GM18505 (cell line): ENCODE results near the gene TPM4.

ENCODE experiments used
- ATAC-seq: cut with Tn5 transposase; IDR thresholded peaks from one replicate; pipeline ENCODE4 v1.9.1; 2021; ENCODE audit not compliant: unreplicated experiment
- POLR2A ChIP-seq: IDR thresholded peaks from 4 replicates; pipeline ENCODE4 v1.6.1; 2011; ENCODE audit warnings: borderline replicate concordance; ENCODE audit not compliant: insufficient read depth, insufficient read length; ENCODE audit errors: extremely low read depth

TPM4 gene

GRCh38 chr19:16036397-16036925, 39.8 kb upstream of the TPM4 start:
- no peak for ATAC-seq
- no peak for TF ChIP-seq POLR2A

- no peak for TF ChIP-seq POLR2A
These were observed 39.4 kb upstream of the TPM4 start for GRCh38 chr19:16036941-16037340.

GRCh38 chr19:16037424-16038195, 38.7 kb upstream of the TPM4 start:
- no peak for TF ChIP-seq POLR2A
- ATAC-seq = no peak

More at GRCh38 chr19:16036941-16037340, 39.4 kb upstream of the TPM4 start:
- no peak for ATAC-seq

- no peak for TF ChIP-seq POLR2A
- ATAC-seq = no peak
These were observed 38.0 kb upstream of the TPM4 start for GRCh38 chr19:16038196-16038695.

GRCh38 chr19:16039081-16039480, 37.2 kb upstream of the TPM4 start:
- ATAC-seq = no peak
- no peak for TF ChIP-seq POLR2A

GRCh38 chr19:16039545-16039944, 36.8 kb upstream of the TPM4 start:
- ATAC-seq = no peak
- no peak for TF ChIP-seq POLR2A

- ATAC-seq = no peak
- no peak for TF ChIP-seq POLR2A
These were observed 35.7 kb upstream of the TPM4 start for GRCh38 chr19:16040642-16041041.

GRCh38 chr19:16041299-16041990, 34.9 kb upstream of the TPM4 start:
- no peak for TF ChIP-seq POLR2A

GRCh38 chr19:16041991-16042386, 34.3 kb upstream of the TPM4 start:
- TF ChIP-seq POLR2A = no peak
- ATAC-seq = no peak

More at GRCh38 chr19:16041299-16041990, 34.9 kb upstream of the TPM4 start:
- no peak for ATAC-seq

GRCh38 chr19:16042533-16043085, 33.7 kb upstream of the TPM4 start:
- no peak for TF ChIP-seq POLR2A
- ATAC-seq = no peak

- no peak for TF ChIP-seq POLR2A
These were observed 33.0 kb upstream of the TPM4 start for GRCh38 chr19:16043156-16043757.

GRCh38 chr19:16044746-16045145, 31.5 kb upstream of the TPM4 start:
- TF ChIP-seq POLR2A = no peak
- no peak for ATAC-seq

More at GRCh38 chr19:16043156-16043757, 33.0 kb upstream of the TPM4 start:
- no peak for ATAC-seq

- no peak for ATAC-seq
- TF ChIP-seq POLR2A = no peak
These were observed 31.1 kb upstream of the TPM4 start for GRCh38 chr19:16045171-16045570.

GRCh38 chr19:16045893-16046292, 30.4 kb upstream of the TPM4 start:
- no peak for TF ChIP-seq POLR2A
- ATAC-seq = no peak

GRCh38 chr19:16048583-16048982, 27.7 kb upstream of the TPM4 start:
- TF ChIP-seq POLR2A = no peak
- ATAC-seq = no peak
